ENCODE results near the gene MT1A. TPM values are rescaled to one million over a fixed set of nuclear protein-coding genes. Genes with fewer than 3 reads are reported as not detected.

Gene MT1A
- total RNA-seq, 1 experiment from 2014 or later: 52.1 TPM

DNA sequence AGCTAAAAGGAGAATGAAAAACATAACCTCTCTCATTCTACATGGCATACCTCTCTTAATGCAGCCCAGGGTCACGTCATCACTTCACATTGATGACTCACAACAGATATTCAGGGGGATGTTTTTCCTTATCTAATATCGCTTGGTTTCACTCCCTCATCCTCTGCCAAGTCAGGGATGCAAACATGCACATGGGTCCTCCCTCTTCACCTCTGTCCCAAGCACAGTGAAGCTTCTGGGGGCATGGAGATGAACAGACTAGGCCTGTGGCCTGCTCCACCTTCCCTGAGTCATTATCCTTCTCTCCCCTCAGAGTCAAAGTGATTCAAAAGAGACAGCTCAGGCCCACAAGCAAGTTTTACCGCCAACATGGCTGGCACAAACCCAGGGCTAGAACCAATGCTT is 32.4 kb upstream of the MT1A start:
- CTCF ChIA-PET: no interaction called here
- ATAC-seq (no peak), DNase-seq (ENCODE audit: low read depth, low spot score) (no peak)
- intact Hi-C loops (cut with micrococcal nuclease; ENCODE audit: unreplicated experiment) (loop anchor here (5.0 kb wide), 1 partner anchor 96 kb away; no protein-coding TSS in a partner anchor), in situ Hi-C loops (cut with HindIII; ENCODE audit: low pct_unique_long_range_greater_than_20kb, low sequenced_read_pairs) (no loop called here)
- Histone ChIP-seq H3K27ac (ENCODE audit: low read length) (peak overlapping the region; percentile 95), H3K9me3 (ENCODE audit: control insufficient read depth, insufficient read depth, low read depth, low read length) (no peaks in the 10 kb centered on the region), H3K4me1 (ENCODE audit: control insufficient read depth, insufficient read depth, low read length) (peaks cover 44% of the 10 kb centered on the region), H3K36me3 (ENCODE audit: control insufficient read depth, insufficient read depth, low read length) (peaks cover 3% of the 10 kb centered on the region; the same call in 1 of the 2 replicates), H3K4me3 (ENCODE audit: low read depth in 2 of 2, low read length in 2 of 2) (no peak overlapping the region; a peak in 1 of 4 replicates), H3K27me3 (ENCODE audit: control insufficient read depth, insufficient read depth, low read length) (no peaks in the 10 kb centered on the region)
- POLR2A ChIA-PET: interaction anchor here (1.5 kb wide), 1 partner anchor 12 kb away, joined by 3 read pairs; no protein-coding TSS in a partner anchor
- TF ChIP-seq POLR2AphosphoS5 (IDR thresholded peaks at IDR 0.05; ENCODE audit: low read depth, low read length) (no peak), TCF7L2 (IDR thresholded peaks at IDR 0.05; ENCODE audit: low read depth, low read length) (no peak), SIN3A (IDR thresholded peaks at IDR 0.05; ENCODE audit: borderline replicate concordance, insufficient read depth, low read depth, low read length) (no peak)
- TF ChIP-seq, protein P1, sequence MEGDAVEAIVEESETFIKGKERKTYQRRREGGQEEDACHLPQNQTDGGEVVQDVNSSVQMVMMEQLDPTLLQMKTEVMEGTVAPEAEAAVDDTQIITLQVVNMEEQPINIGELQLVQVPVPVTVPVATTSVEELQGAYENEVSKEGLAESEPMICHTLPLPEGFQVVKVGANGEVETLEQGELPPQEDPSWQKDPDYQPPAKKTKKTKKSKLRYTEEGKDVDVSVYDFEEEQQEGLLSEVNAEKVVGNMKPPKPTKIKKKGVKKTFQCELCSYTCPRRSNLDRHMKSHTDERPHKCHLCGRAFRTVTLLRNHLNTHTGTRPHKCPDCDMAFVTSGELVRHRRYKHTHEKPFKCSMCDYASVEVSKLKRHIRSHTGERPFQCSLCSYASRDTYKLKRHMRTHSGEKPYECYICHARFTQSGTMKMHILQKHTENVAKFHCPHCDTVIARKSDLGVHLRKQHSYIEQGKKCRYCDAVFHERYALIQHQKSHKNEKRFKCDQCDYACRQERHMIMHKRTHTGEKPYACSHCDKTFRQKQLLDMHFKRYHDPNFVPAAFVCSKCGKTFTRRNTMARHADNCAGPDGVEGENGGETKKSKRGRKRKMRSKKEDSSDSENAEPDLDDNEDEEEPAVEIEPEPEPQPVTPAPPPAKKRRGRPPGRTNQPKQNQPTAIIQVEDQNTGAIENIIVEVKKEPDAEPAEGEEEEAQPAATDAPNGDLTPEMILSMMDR (IDR thresholded peaks at IDR 0.05): no peak
- TF ChIP-seq, protein P2, sequence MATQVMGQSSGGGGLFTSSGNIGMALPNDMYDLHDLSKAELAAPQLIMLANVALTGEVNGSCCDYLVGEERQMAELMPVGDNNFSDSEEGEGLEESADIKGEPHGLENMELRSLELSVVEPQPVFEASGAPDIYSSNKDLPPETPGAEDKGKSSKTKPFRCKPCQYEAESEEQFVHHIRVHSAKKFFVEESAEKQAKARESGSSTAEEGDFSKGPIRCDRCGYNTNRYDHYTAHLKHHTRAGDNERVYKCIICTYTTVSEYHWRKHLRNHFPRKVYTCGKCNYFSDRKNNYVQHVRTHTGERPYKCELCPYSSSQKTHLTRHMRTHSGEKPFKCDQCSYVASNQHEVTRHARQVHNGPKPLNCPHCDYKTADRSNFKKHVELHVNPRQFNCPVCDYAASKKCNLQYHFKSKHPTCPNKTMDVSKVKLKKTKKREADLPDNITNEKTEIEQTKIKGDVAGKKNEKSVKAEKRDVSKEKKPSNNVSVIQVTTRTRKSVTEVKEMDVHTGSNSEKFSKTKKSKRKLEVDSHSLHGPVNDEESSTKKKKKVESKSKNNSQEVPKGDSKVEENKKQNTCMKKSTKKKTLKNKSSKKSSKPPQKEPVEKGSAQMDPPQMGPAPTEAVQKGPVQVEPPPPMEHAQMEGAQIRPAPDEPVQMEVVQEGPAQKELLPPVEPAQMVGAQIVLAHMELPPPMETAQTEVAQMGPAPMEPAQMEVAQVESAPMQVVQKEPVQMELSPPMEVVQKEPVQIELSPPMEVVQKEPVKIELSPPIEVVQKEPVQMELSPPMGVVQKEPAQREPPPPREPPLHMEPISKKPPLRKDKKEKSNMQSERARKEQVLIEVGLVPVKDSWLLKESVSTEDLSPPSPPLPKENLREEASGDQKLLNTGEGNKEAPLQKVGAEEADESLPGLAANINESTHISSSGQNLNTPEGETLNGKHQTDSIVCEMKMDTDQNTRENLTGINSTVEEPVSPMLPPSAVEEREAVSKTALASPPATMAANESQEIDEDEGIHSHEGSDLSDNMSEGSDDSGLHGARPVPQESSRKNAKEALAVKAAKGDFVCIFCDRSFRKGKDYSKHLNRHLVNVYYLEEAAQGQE (IDR thresholded peaks at IDR 0.05; ENCODE audit: insufficient read depth in 1 of 2, low read depth in 2 of 2, low read length in 1 of 2): no peak
- BruUV-seq (replicated peaks): no TSS peak

DNA sequence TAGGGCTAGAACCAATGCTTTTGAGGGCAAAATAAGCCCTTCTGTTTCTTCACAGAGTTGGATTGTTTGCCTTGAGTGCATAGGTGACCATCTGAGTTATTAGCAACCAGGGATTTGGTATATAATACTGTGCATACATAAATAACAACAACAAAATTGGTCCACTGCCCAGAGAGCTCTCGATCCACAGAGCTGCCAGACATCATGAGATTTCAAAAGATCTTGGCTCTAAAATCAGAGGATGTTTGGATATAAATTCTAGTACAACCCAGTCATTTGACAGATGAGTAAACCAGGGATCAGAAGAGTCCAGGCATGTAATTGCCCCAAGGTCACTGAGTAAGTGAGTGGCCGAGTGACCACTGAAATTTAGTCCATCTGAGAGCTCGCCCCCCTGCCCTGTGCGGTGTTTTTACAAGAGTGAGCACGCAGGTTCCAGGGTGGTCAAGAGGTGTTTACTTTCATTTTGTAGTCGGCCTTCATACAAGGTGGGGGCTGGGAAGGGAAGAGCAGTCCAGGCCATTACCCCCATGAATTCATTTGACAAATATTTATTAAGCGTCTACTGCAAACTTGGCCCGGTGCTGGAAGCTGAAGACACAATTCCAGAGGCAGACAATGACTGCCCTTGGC is 31.9 kb upstream of the MT1A start:
- ChIA-PET CTCF (no interaction called here), POLR2A (interaction anchor here (0.6 to 1.5 kb wide), 3 partner anchors 11 to 122 kb away, joined by 3 to 4 read pairs (median 3); partner anchors contain the start of gene MT1E)
- no TSS peak for BruUV-seq (replicated peaks)
- H3K4me1 ChIP-seq (ENCODE audit: control insufficient read depth, insufficient read depth, low read length): peaks cover 49% of the 10 kb centered on the region
- peaks cover 3% of the 10 kb centered on the region; the same call in 1 of the 2 replicates for H3K36me3 ChIP-seq (ENCODE audit: control insufficient read depth, insufficient read depth, low read length)
- intact Hi-C loops (cut with micrococcal nuclease; ENCODE audit: unreplicated experiment): loop anchor here (5.0 kb wide), 1 partner anchor 96 kb away; no protein-coding TSS in a partner anchor
- peak overlapping the region in 1 of 2 experiments; percentile 26; a peak in 2 of 4 replicates for H3K4me3 ChIP-seq (ENCODE audit: low read depth in 2 of 2, low read length in 2 of 2)
- DNase-seq (ENCODE audit: low read depth, low spot score) (no peak), ATAC-seq (peak; percentile 3)
- in situ Hi-C loops (cut with HindIII; ENCODE audit: low pct_unique_long_range_greater_than_20kb, low sequenced_read_pairs): no loop called here
- H3K9me3 ChIP-seq (ENCODE audit: control insufficient read depth, insufficient read depth, low read depth, low read length): no peaks in the 10 kb centered on the region
- H3K27me3 ChIP-seq (ENCODE audit: control insufficient read depth, insufficient read depth, low read length): no peaks in the 10 kb centered on the region
- peak overlapping the region; percentile 95 for H3K27ac ChIP-seq (ENCODE audit: low read length)
- TF ChIP-seq SIN3A (IDR thresholded peaks at IDR 0.05; ENCODE audit: borderline replicate concordance, insufficient read depth, low read depth, low read length): no peak
- TF ChIP-seq TCF7L2 (IDR thresholded peaks at IDR 0.05; ENCODE audit: low read depth, low read length): peak; percentile 70; the same call in 1 of the 2 replicates
